HepG2 (cell line): Measurements from ENCODE around the gene TGM1. TPM values are rescaled to one million over a fixed set of nuclear protein-coding genes. Genes with fewer than 3 reads are reported as not detected.
A peak's percentile ranks its signal among the peaks of the same experiment; 100 is the strongest.

Source experiments
- ARNTL ChIP-seq: sonication (generic); formaldehyde crosslinking; IDR thresholded peaks from 2 replicates; pipeline ENCODE4 v1.4.0; 2020; ENCODE audit warnings: mild to moderate bottlenecking, missing genetic modification reagents
- CBX2 ChIP-seq, 2 experiments: fragments of 200-600 bp in 1 of 2; sonication (generic); formaldehyde crosslinking in 1 of 2; IDR thresholded peaks; 2 replicates each; pipeline versions ENCODE4 v1.7.0 to v1.8.1; 2018 to 2022; ENCODE audit warnings: low read depth in 2 of 2, low read length in 1 of 2, mild to moderate bottlenecking in 1 of 2, missing genetic modification reagents in 1 of 2
- FOXP4 ChIP-seq: sonication (generic); formaldehyde crosslinking; IDR thresholded peaks from 2 replicates; pipeline ENCODE4 v1.4.0; 2020; ENCODE audit warnings: missing genetic modification reagents
- KDM5B ChIP-seq: sonication (generic); formaldehyde crosslinking; IDR thresholded peaks from 2 replicates; pipeline ENCODE4 v1.4.0; 2020; ENCODE audit warnings: missing genetic modification reagents, mild to moderate bottlenecking, borderline replicate concordance
- NCOA2 ChIP-seq: sonication (generic); formaldehyde crosslinking; IDR thresholded peaks from 2 replicates; pipeline ENCODE4 v1.8.0; 2022; ENCODE audit warnings: inconsistent platforms
- PATZ1 ChIP-seq: sonication (generic); formaldehyde crosslinking; IDR thresholded peaks from 2 replicates; pipeline ENCODE4 v1.4.0; 2020; ENCODE audit warnings: missing genetic modification reagents
- PRDM4 ChIP-seq: sonication (generic); formaldehyde crosslinking; IDR thresholded peaks from 2 replicates; pipeline ENCODE4 v1.9.0; 2021; ENCODE audit warnings: missing genetic modification reagents, borderline replicate concordance
- U2AF2 ChIP-seq: fragments of 200-400 bp; formaldehyde crosslinking; IDR thresholded peaks from 2 replicates; pipeline ENCODE4 v1.6.1; 2017; ENCODE audit warnings: low read depth, mild to moderate bottlenecking, low read length
- ZGPAT ChIP-seq: IDR thresholded peaks from 2 replicates; pipeline ENCODE4 v1.6.1; 2016; ENCODE audit warnings: mild to moderate bottlenecking
- ZKSCAN1 ChIP-seq: fragments of 150-350 bp; IDR thresholded peaks from 2 replicates; pipeline ENCODE4 v1.6.1; 2014; ENCODE audit warnings: low read length
- ZKSCAN8 ChIP-seq: IDR thresholded peaks from 2 replicates; pipeline ENCODE4 v1.6.1; 2016; ENCODE audit warnings: borderline replicate concordance, missing genetic modification reagents, missing compliant biosample characterization
- ZNF512B ChIP-seq: sonication (generic); formaldehyde crosslinking; IDR thresholded peaks from 2 replicates; pipeline ENCODE4 v1.5.1; 2020; ENCODE audit warnings: missing genetic modification reagents, mild to moderate bottlenecking, borderline replicate concordance
- ZNF597 ChIP-seq: sonication (generic); formaldehyde crosslinking; IDR thresholded peaks from 2 replicates; pipeline ENCODE4 v1.5.0; 2020; ENCODE audit warnings: missing genetic modification reagents
- ZNF75D ChIP-seq: sonication (generic); formaldehyde crosslinking; IDR thresholded peaks from 2 replicates; pipeline ENCODE4 v1.8.1; 2023; ENCODE audit warnings: missing genetic modification reagents, mild to moderate bottlenecking, borderline replicate concordance
- ZNF788 ChIP-seq: sonication (generic); formaldehyde crosslinking; IDR thresholded peaks from 2 replicates; pipeline ENCODE4 v1.5.0; 2020; ENCODE audit warnings: mild to moderate bottlenecking, missing genetic modification reagents, borderline replicate concordance
- polyA plus RNA-seq, 8 experiments: library from polyadenylated mRNA; depleted of rRNA in 3 of 8; stranded (reverse) in 7 of 8; unstranded in 1 of 8; fragments of >200 nt; fragmentation: Illumina TruSeq in 4 of 8; extraction: Trizol in 4 of 8; gene quantifications; 2 replicates each; pipeline versions ENCODE4 v1.2.1 to v1.2.3, GENCODE V29; 2011 to 2016; ENCODE audit warnings: low read depth in 4 of 8, missing spikeins in 1 of 8, mixed read lengths in 1 of 8; ENCODE audit not compliant: insufficient read depth in 1 of 8
- total RNA-seq, 5 experiments: library from RNA; depleted of rRNA; stranded (reverse); fragments of >200 nt; fragmentation: Illumina TruSeq; extraction: Trizol; gene quantifications; 2 replicates each; pipeline ENCODE4 v1.2.3, GENCODE V29; 2016; ENCODE audit warnings: low read depth in 1 of 5

Gene TGM1
- total and polyA plus RNA-seq, 2 of the 13 experiments (the other 11 are each of a cell fraction or from before 2014, with no cell fraction given) = 3.2 to 10.6 TPM

GRCh38 chr14:24307575-24308341, 44.8 kb upstream of the TGM1 start, which contains the start of gene CIDEB (continued):
- no peak; the same call in 1 of the 2 replicates for TF ChIP-seq ZNF512B (CRISPR knock-in tag)
- TF ChIP-seq PATZ1 (CRISPR knock-in tag) = peak; percentile 99
- TF ChIP-seq PRDM4 (CRISPR knock-in tag) = no peak
- no peak for TF ChIP-seq CBX2 (IDR thresholded peaks at IDR 0.05; ENCODE audit: low read depth, low read length)
- no peak for TF ChIP-seq CBX2 (CRISPR knock-in tag; IDR thresholded peaks at IDR 0.05; ENCODE audit: low read depth)
- TF ChIP-seq ZNF788 = peak; percentile 75; the same call in 1 of the 2 replicates
- peak; percentile 72 for TF ChIP-seq KDM5B (CRISPR knock-in tag)
- peak; percentile 86 for TF ChIP-seq NCOA2
- TF ChIP-seq U2AF2 = no peak
- TF ChIP-seq ZKSCAN1 = no peak
- peak; percentile 94 for TF ChIP-seq ZGPAT
- TF ChIP-seq ZNF597 = no peak
- peak; percentile 84 for TF ChIP-seq ARNTL (CRISPR knock-in tag)
- TF ChIP-seq FOXP4 = peak; percentile 75
- TF ChIP-seq ZNF75D (CRISPR knock-in tag) = no peak
- TF ChIP-seq ZKSCAN8 = peak; percentile 97; the same call in 1 of the 2 replicates
